Esophagus squamous epithelium (tissue), 4 donors: ENCODE data around the gene ARRB1.

Experiments used
- POLR2A ChIP-seq, 4 donors: fragments of 450-650 bp; IDR thresholded peaks; one replicate each; pipeline ENCODE4 v1.6.1; 2017; ENCODE audit warnings: antibody characterized with exemption in 4 of 4, mild to moderate bottlenecking in 4 of 4, moderate library complexity in 3 of 4
- TF ChIP-seq, protein P1 (sequence below), 6 experiments: fragments of 450-650 bp in 4 of 6; fragments of 200-600 bp in 2 of 6; sonication (generic) in 2 of 6; IDR thresholded peaks; one replicate each; pipeline ENCODE4 v1.5.1; 2016 to 2019; ENCODE audit warnings: antibody characterized with exemption in 6 of 6, mild to moderate bottlenecking in 4 of 6, moderate library complexity in 4 of 6

DNA sequence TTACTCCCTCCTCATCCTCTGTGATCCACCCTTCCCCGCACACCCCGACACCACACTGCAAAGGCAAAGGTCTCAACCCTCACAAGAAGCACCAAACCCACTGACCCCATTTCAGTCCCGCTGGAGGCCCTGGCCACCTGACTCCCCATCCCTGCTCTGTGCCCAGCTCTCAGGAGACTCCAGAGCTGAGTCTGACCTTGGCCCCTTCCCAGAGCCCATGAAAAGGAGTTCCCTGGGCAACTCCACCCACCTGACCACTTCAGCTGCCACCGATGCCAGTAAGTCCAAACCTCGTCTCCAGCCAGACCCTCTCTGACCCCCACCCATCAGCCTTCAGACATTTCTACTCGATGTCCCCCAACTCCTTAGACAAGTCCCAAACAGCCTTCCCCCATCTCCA, 45.5 kb downstream of the ARRB1 start:
- TF ChIP-seq, protein P1, sequence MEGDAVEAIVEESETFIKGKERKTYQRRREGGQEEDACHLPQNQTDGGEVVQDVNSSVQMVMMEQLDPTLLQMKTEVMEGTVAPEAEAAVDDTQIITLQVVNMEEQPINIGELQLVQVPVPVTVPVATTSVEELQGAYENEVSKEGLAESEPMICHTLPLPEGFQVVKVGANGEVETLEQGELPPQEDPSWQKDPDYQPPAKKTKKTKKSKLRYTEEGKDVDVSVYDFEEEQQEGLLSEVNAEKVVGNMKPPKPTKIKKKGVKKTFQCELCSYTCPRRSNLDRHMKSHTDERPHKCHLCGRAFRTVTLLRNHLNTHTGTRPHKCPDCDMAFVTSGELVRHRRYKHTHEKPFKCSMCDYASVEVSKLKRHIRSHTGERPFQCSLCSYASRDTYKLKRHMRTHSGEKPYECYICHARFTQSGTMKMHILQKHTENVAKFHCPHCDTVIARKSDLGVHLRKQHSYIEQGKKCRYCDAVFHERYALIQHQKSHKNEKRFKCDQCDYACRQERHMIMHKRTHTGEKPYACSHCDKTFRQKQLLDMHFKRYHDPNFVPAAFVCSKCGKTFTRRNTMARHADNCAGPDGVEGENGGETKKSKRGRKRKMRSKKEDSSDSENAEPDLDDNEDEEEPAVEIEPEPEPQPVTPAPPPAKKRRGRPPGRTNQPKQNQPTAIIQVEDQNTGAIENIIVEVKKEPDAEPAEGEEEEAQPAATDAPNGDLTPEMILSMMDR (IDR thresholded peaks at IDR 0.05): no peak
- TF ChIP-seq POLR2A (IDR thresholded peaks at IDR 0.05): no peak
